ENCODE measurements around the gene CIDEA. TPM values are rescaled to one million over a fixed set of nuclear protein-coding genes. Genes with fewer than 3 reads are reported as not detected.
"Not testable (repeated sequence)": the region's sequence is repeated elsewhere in the genome, so short reads cannot be mapped to it uniquely, and the experiment has no call there.

Gene CIDEA, protein sequence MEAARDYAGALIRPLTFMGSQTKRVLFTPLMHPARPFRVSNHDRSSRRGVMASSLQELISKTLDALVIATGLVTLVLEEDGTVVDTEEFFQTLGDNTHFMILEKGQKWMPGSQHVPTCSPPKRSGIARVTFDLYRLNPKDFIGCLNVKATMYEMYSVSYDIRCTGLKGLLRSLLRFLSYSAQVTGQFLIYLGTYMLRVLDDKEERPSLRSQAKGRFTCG
- total RNA-seq (2014; rRNA removed; shearing (Covaris generic)) = not detected in 2 replicates
- not detected in 2 replicates for polyA plus RNA-seq (2015; cell fraction: cytosol; rRNA removed)
- not detected in 2 replicates for polyA plus RNA-seq (2015; cell fraction: nucleus; rRNA removed)

GRCh38 chr18:12254136-12254819 is at the start of gene CIDEA:
TSS of gene CIDEA (plus strand) at chr18:12254361. CDS start at chr18:12254384, 23 bp downstream.
- no peak for DNase-seq (ENCODE audit: low read depth)

- DNase-seq (ENCODE audit: low read depth) = not testable (repeated sequence)
These were observed 45.6 kb upstream of the CIDEA start for GRCh38 chr18:12208296-12209153.

DNA sequence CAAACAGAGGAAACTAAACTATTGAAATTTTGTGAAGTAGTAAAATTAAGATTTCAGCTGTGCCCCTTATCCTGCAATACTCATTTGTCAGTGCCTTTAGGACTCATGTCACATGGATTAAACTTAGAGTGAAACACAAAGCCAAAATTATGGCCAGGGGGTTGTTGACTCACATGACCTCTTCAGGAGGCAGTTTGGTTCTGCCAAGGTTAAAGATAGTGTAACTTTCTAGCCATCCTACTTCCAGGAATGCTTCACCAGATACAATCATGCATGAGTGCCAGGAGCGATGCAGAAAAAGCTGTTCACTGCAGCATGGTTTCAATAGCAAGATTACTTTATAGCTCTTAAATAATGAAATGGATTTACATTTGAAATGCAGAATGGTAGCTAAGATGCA is 41.9 kb upstream of the CIDEA start:
- DNase-seq (ENCODE audit: low read depth) = not testable (repeated sequence)

DNA sequence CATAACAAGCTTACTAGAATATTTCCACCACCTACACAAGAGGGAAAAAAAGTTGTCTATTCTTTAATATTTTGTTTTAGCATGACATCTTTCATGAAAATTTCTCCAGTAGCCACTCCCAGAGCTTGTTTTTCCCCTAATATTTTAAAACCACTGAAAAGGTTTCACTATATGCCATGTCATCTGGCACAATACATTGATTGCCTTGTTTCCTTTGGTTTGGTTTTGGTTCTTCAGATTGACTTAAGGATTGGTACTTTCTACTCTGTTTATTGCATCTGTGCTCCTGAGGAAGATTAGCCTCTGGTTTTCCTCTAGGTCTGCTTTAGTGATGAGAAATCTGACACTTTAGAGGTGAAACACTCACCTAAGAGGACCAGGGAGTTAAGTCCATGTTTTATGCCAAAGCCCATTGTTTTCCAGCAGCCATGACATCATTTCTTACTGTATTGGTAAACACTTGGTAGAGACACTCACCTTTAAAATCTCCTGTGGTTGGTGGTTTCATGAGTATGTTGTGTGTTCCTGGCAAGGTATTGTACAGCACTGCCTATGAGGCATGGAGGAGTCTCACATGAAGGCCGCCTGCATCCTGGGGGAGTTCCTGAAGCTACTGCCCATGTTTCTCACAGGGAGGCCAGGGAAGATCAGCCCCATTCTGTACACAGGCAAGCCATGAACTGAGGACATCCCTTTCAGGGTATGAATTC is 39.7 kb upstream of the CIDEA start:
- peak; percentile 24 for DNase-seq (ENCODE audit: low read depth)

GRCh38 chr18:12216471-12216870 is 37.7 kb upstream of the CIDEA start:
- not testable (repeated sequence) for DNase-seq (ENCODE audit: low read depth)

DNA sequence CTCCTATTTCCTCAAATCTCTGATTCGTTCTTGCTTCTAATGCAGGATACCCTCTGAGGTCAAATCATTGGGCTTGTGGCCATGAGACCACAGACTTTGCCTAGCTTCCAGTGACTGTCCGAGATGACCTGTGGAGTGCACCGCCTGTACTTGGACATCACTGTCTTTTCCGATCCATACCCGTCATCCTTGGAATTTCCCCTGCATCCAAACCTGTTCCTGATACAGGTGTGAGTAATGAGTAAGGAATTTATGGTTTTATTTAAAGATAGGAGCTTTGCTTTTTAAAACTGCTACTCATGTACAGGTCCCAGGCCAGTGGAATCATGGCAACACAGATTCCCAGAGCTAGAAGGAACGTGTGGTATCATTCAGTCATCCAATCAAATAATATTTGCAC is 35.6 kb upstream of the CIDEA start:
- DNase-seq (ENCODE audit: low read depth) = peak; percentile 46

GRCh38 chr18:12222041-12222440 is 32.1 kb upstream of the CIDEA start:
- DNase-seq (ENCODE audit: low read depth) = not testable (repeated sequence)

- DNase-seq (ENCODE audit: low read depth) = not testable (repeated sequence)
These were observed 30.8 kb upstream of the CIDEA start for GRCh38 chr18:12223326-12223725.

DNA sequence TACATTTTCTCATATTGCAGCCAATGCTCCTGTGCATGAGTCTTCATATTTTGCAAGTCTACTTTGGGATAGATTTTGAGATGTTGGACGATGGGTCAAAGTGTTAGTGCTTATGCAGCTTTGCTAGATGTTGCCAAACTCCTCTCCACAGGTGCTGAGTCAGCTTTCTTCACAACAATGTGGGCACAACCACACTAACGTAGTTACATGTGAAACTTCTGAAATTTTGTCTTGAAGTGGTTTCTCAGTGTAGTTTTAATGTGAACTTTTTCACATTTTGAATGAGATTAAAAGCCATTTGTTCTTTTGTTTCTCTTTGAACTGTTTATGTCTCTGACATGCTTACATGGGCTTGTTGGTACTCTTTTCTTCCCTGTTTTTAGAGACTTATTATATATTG is 27.4 kb upstream of the CIDEA start:
- DNase-seq (ENCODE audit: low read depth) = not testable (repeated sequence)

DNA sequence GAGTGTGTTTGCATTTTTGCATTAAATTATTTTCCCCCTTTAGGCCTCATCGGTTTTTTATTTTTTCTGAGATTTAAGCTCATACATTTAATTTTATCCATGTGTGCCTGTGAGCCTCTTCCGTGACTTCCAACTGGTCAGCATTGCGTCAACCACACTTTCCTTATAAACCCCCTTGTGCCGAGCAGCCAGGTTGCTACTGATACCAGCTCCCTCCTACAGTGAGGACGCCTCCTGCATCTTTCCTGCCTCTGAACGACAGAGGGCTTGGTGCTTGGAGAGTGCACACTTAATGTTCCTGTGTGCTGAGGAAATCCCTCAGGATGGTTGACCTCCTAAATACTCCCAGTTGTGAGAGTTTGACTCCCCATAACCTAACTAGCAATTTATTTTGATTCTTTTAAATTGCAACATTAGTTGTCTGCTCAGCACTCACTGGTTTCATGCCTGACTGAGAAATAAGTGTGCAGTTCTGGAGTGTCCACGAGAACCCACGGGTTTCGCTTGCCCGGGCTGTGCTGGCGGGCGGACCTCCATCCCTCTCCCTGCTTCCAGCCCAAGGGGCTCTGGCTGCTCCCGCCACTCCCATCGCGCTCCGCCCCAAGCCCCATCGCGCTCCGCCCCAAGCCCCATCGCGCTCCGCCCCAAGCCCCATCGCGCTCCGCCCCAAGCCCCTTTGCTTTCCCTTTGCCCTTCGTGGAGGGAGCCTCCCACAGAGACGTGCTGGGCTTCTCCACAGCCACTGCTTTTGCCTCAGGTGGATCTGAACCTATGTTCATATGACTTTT is 26.6 kb upstream of the CIDEA start:
- not testable (repeated sequence) for DNase-seq (ENCODE audit: low read depth)

DNA sequence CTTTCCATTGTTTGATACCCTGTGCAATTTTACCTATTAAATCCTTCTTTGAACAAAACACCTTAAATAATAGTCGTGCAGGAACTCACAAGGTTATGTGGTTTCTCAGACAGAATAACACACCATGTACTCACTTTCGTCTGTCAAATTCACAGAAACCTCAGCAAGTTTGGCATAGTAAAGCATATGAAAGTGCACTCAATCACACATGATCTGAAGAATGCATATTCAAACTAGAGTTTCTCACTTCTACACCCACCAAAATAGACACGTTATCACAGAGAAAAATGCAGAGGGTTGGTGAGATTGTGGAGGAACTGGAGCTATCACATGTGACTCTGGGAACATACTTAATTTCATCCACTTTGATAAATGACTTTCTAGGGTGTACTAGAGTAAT is 25.9 kb upstream of the CIDEA start:
- not testable (repeated sequence) for DNase-seq (ENCODE audit: low read depth)

GRCh38 chr18:12230561-12230960 is 23.6 kb upstream of the CIDEA start:
- not testable (repeated sequence) for DNase-seq (ENCODE audit: low read depth)

GRCh38 chr18:12231040-12231882 is 22.9 kb upstream of the CIDEA start:
- no peak for DNase-seq (ENCODE audit: low read depth)

DNA sequence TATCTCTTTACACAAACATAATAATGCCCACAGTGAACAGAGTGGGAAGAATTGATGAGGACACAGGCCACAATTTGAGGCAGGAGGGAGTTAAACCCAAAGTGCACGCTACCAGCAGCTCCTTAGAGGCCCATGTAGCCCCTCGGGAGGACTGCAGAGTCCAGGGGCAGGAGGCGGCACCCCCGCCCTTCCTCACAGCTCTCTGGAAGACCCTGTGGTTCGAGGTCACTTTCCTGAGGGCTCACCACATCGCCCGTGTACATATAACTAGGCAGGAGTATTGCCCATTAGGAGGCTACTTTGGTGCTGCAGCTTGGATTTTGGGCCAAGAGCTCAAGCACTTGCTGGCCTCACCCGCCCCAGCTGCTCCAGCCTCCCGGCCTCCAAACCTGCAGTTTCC is 22.2 kb upstream of the CIDEA start:
- no peak for DNase-seq (ENCODE audit: low read depth)

DNA sequence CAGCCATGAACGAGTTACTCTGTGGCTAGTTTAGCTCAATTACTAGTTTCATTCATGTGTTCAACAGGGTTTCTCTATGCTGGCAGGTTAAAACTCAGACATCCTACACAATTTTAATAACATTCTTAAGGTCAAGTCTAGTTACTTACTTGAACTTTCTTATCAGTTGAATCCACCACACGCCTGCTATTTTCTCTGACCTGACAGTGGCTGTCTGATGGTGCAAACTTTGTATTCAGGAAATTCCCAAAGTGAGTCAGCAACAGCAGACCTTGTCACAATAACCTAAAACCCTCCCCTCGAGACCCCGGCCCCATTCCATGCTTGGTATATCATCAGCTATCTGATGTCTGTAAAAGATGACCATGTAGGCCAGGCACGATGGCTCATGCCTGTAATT is 20.8 kb upstream of the CIDEA start:
- peak; percentile 38 for DNase-seq (ENCODE audit: low read depth)

GRCh38 chr18:12234451-12235190 is 19.5 kb upstream of the CIDEA start:
- DNase-seq (ENCODE audit: low read depth) = no peak

DNA sequence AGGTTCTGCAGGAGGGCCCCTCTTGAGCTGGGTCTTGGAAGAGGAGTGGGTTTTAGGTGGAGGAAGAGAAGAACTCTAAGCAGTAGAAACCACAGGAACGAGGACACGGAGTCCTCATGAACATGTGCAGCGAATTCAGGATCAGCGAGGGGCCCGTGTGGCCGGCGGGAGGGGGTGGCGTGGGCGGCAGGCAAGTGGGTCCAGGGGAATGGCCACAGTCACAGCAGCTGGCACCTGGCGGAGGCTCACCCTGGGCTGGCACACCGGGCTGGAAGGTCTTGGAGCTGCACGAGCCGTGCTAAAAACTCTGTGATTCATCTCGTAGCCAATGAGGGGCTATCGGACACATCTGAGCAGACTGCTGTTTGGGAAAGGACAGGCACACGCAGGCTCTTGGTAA is 18.0 kb upstream of the CIDEA start:
- DNase-seq (ENCODE audit: low read depth) = no peak

GRCh38 chr18:12236934-12237832 is 17.0 kb upstream of the CIDEA start:
- DNase-seq (ENCODE audit: low read depth) = peak; percentile 33

Measured in HT1080 (cell line).